Esophagus squamous epithelium (tissue), 4 donors: ENCODE results near the gene GRIK4.

Experiments
- CTCF ChIP-seq, 6 experiments: fragments of 450-650 bp in 4 of 6; fragments of 200-600 bp in 2 of 6; sonication (generic) in 2 of 6; IDR thresholded peaks; one replicate each; pipeline ENCODE4 v1.5.1; 2016 to 2019; ENCODE audit warnings: antibody characterized with exemption in 6 of 6, mild to moderate bottlenecking in 4 of 6, moderate library complexity in 4 of 6
- POLR2A ChIP-seq, 4 donors: fragments of 450-650 bp; IDR thresholded peaks; one replicate each; pipeline ENCODE4 v1.6.1; 2017; ENCODE audit warnings: antibody characterized with exemption in 4 of 4, mild to moderate bottlenecking in 4 of 4, moderate library complexity in 3 of 4

DNA sequence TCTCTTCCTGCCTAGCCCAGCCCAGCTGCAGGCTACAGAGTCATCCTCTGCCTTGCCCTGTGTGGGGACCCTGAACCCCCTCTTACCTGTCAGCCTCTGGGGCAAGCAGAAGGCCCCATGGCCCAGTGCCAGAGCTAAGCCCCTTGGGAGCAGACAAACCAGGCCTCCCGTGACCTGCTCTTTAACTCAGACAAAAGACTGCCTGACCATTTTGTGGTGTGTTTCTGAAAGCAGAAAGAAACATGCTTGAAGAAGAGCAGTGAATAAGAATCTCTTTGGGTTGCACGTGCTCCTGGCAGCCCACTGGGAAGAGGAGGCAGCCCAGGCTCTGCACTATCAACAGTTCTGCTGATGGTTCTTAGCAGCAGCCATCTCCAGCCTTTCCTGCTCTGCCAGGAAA, 118.6 kb downstream of the GRIK4 start:
- no peak for TF ChIP-seq POLR2A (IDR thresholded peaks at IDR 0.05)
- TF ChIP-seq CTCF (IDR thresholded peaks at IDR 0.05), result no peak
